ENCODE results near the gene SLC9A5. TPM values are rescaled to one million over a fixed set of nuclear protein-coding genes. Genes with fewer than 3 reads are reported as not detected.

The SLC9A5 gene
- total and polyA plus RNA-seq, 9 of the 15 experiments (the other 6 are each of a cell fraction or from before 2014, with no cell fraction given) = 0.06 to 3.1 (median 1.2) TPM

DNA sequence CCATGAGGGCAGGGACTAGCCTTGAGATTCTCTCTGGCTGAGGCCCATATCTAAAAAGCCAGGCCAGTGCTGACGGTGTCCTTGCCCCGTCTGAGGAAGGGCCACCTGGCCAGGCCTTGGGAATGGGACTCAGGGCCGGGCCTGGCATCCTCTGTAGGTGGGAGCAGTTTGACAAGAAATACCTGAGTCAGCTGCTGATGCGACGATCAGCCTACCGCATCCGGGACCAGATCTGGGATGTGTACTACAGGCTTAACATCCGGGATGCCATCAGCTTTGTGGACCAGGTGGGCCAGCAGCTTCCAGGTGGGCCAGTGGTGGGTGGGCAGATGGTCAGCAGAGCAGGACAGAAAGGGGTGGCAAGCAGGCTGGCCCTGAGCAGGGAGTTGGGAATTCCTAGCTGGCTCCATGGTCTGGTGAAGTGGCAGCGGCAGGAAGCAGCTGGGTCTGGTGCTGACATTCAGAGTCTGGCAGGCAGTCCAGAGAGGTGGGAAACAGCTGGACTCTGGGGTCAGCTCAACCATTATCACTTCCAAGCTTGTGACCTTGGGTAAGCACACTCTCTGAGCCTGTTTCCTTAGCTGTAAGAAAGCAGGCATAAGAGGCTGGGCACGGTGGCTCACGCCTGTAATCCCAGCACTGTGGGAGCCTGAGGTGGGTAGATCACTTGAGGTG, 9.5 kb downstream of the SLC9A5 start:
- BruUV-seq (replicated peaks) = no TSS peak
- DNase-seq (ENCODE audit: extremely low read depth in 1 of 4, low spot score in 3 of 4) = no peak
- TF ChIP-seq SRSF7 (optimal IDR thresholded peaks at IDR 0.05; ENCODE audit: low read depth, low read length) (no peak), KHSRP (IDR thresholded peaks at IDR 0.05) (no peak), ZNF277 (CRISPR knock-in tag; IDR thresholded peaks at IDR 0.05; ENCODE audit: borderline replicate concordance) (no peak), ZFP36 (IDR thresholded peaks at IDR 0.05; ENCODE audit: low read depth, low read length, partially characterized antibody) (no peak), HEY1 (CRISPR knock-in tag; IDR thresholded peaks at IDR 0.05; ENCODE audit: borderline replicate concordance) (no peak), ZBTB33 (CRISPR knock-in tag; IDR thresholded peaks at IDR 0.05) (no peak), MCM3 (IDR thresholded peaks at IDR 0.05) (no peak), IFI16 (CRISPR knock-in tag; IDR thresholded peaks at IDR 0.05) (no peak)
- TF ChIP-seq, protein P1, sequence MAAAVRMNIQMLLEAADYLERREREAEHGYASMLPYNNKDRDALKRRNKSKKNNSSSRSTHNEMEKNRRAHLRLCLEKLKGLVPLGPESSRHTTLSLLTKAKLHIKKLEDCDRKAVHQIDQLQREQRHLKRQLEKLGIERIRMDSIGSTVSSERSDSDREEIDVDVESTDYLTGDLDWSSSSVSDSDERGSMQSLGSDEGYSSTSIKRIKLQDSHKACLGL (CRISPR knock-in tag; IDR thresholded peaks at IDR 0.05; ENCODE audit: borderline replicate concordance, poor library complexity, severe bottlenecking) = no peak
- TF ChIP-seq, protein P2, sequence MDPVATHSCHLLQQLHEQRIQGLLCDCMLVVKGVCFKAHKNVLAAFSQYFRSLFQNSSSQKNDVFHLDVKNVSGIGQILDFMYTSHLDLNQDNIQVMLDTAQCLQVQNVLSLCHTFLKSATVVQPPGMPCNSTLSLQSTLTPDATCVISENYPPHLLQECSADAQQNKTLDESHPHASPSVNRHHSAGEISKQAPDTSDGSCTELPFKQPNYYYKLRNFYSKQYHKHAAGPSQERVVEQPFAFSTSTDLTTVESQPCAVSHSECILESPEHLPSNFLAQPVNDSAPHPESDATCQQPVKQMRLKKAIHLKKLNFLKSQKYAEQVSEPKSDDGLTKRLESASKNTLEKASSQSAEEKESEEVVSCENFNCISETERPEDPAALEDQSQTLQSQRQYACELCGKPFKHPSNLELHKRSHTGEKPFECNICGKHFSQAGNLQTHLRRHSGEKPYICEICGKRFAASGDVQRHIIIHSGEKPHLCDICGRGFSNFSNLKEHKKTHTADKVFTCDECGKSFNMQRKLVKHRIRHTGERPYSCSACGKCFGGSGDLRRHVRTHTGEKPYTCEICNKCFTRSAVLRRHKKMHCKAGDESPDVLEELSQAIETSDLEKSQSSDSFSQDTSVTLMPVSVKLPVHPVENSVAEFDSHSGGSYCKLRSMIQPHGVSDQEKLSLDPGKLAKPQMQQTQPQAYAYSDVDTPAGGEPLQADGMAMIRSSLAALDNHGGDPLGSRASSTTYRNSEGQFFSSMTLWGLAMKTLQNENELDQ (CRISPR knock-in tag; IDR thresholded peaks at IDR 0.05; ENCODE audit: borderline replicate concordance) = no peak
- Histone ChIP-seq H4K20me1 (replicated peaks; ENCODE audit: control insufficient read depth, insufficient read depth, low read length) (no peaks in the 10 kb centered on the region), H3K79me2 (ENCODE audit: control insufficient read depth, insufficient read depth, low read length) (no peaks in the 10 kb centered on the region), H3K4me1 (replicated peaks in 1 of 2; ENCODE audit: control insufficient read depth in 2 of 2, insufficient read depth in 2 of 2, low read length in 2 of 2) (peaks cover 13 to 26% of the 10 kb centered on the region in 2 experiments; a peak in 4 of 5 replicates), H3K4me2 (ENCODE audit: insufficient read depth, low read length) (no peak overlapping the region), H3K27ac (ENCODE audit: extremely low read depth, low read depth, low read length) (no peak overlapping the region), H3K9me3 (replicated peaks; ENCODE audit: control insufficient read depth, insufficient read depth, low read depth, low read length) (no peaks in the 10 kb centered on the region), H3K36me3 (ENCODE audit: control insufficient read depth, insufficient read depth, low read length) (no peaks in the 10 kb centered on the region), H3K9me1 (ENCODE audit: control insufficient read depth, insufficient read depth, low read length) (no peaks in the 10 kb centered on the region), H3K27me3 (ENCODE audit: control insufficient read depth in 2 of 2, insufficient read depth in 2 of 2, low read length in 2 of 2) (no peaks in the 10 kb centered on the region), H3K9ac (ENCODE audit: insufficient read depth in 1 of 2, low read depth in 2 of 2, low read length in 2 of 2) (peak overlapping the region in 1 of 2 experiments; percentile 80; a peak in 2 of 4 replicates), H3K4me3 (no peak overlapping the region), H2AFZ (ENCODE audit: low read depth, low read length) (no peak overlapping the region)
- 73% methylated on average over 11 of the region's 11 CpGs for WGBS (ENCODE audit: insufficient coverage, low coverage, missing lambda C conversion rate)
- in situ Hi-C loops (cut with MboI) (no loop called here), intact Hi-C loops (cut with micrococcal nuclease) (no loop called here)
- no peak for FAIRE-seq
- ATAC-seq = no peak
- CTCF ChIA-PET (ENCODE audit: low intra/inter-chr PET ratio) = no interaction called here
- POLR2A ChIA-PET = interaction anchor here (0.6 kb wide), 2 partner anchors 9 to 31 kb away, joined by 3 read pairs; no protein-coding TSS in a partner anchor

Data from K562 (cell line).